ENCODE data around the gene SH3BP1.

SH3BP1 gene

GRCh38 chr22:37636949-37637273 is 2.6 kb upstream of the SH3BP1 start:
- no peak overlapping the region for H3K4me3 ChIP-seq (ENCODE audit: low read depth, low read length)
- no peak for TF ChIP-seq CTCF (IDR thresholded peaks at IDR 0.05; ENCODE audit: low read depth, low read length)

- H3K4me3 ChIP-seq (ENCODE audit: low read depth, low read length) = no peak overlapping the region
- TF ChIP-seq CTCF (IDR thresholded peaks at IDR 0.05; ENCODE audit: low read depth, low read length) = no peak
Measured at GRCh38 chr22:37638391-37639069, 939 bp upstream of the SH3BP1 start.

- peak overlapping the region; percentile 63 for H3K4me3 ChIP-seq (ENCODE audit: low read depth, low read length)
- TF ChIP-seq CTCF (IDR thresholded peaks at IDR 0.05; ENCODE audit: low read depth, low read length) = no peak
Measured at GRCh38 chr22:37639771-37640590, 512 bp downstream of the SH3BP1 start.

GRCh38 chr22:37640591-37641560 is 1.4 kb downstream of the SH3BP1 start:
- H3K4me3 ChIP-seq (ENCODE audit: low read depth, low read length) = peak overlapping the region; percentile 63
- no peak for TF ChIP-seq CTCF (IDR thresholded peaks at IDR 0.05; ENCODE audit: low read depth, low read length)

- H3K4me3 ChIP-seq (ENCODE audit: low read depth, low read length) = no peak overlapping the region
- TF ChIP-seq CTCF (IDR thresholded peaks at IDR 0.05; ENCODE audit: low read depth, low read length) = no peak
Measured at GRCh38 chr22:37641561-37641949, 2.1 kb downstream of the SH3BP1 start.

GRCh38 chr22:37643225-37643847 is 3.9 kb downstream of the SH3BP1 start:
- TF ChIP-seq CTCF (IDR thresholded peaks at IDR 0.05; ENCODE audit: low read depth, low read length) = peak; percentile 86
- H3K4me3 ChIP-seq (ENCODE audit: low read depth, low read length) = no peak overlapping the region

All from WI38 (cell line).